ENCODE results near the gene EHD4.
A peak's percentile ranks its signal among the peaks of the same experiment; 100 is the strongest.

EHD4 gene

GRCh38 chr15:41933771-41934170, 38.6 kb downstream of the EHD4 start:
- no peak for DNase-seq

DNA sequence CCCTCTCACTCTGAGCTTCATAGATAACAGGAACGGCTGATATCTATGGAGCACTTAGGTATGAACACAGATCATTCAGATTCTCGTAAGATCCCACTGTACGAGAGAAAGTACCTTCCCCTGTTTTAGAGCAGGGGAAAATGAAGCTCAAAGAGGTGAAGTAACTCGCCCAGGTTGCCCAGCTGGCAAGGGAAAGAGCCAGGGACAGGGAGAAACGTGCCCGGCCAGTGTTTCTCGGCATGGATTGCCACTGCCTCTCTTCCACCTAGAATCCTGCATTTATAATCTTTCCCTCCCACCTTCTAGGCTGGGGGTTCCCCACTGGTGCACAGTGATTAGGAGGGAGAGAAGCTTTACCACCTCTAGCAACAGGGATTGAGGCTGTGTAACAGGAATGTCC, 39.0 kb downstream of the EHD4 start:
- no peak for DNase-seq

- no peak for DNase-seq
Measured at GRCh38 chr15:41932511-41933289, 39.7 kb downstream of the EHD4 start.

DNA sequence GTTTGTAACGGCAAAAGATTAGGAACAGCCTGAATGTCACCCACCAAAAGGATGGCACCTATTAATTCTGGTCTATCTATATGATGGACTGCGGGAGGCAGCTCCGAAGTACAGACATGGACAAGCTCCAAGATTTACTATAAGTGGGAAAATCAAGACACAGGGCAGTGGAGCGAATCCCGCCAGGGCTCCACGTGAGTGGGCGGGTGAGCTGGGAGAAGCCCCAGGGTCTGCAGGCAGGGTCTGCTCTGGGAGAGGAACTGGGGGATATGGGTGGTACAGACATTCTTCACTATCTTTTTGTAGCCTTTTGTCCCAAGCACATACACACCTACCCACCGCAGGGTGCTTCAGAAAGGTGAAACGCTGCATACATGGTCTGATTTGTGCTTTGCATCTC, 40.3 kb downstream of the EHD4 start:
- no peak for DNase-seq

DNA sequence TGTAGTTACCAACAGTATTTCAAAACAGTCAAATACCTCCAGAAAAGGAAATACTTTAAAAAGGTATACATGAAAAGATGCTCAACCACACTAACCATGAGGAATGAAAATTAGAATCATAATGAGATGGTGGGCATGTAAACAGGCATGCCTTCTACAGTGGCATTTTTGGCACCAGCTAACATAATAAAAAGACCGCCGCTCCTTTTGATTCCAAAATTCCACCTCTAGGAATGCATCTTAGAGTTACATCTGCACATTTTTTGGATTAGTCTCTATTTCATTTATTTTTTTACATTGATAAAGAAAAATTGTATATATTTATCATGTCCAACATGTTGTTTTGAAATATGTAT, 41.5 kb downstream of the EHD4 start:
- DNase-seq, result no peak

- DNase-seq, result peak; percentile 52
Measured at GRCh38 chr15:41930221-41930866, 42.0 kb downstream of the EHD4 start.

GRCh38 chr15:41928637-41929620, 43.4 kb downstream of the EHD4 start:
- DNase-seq, result no peak

DNA sequence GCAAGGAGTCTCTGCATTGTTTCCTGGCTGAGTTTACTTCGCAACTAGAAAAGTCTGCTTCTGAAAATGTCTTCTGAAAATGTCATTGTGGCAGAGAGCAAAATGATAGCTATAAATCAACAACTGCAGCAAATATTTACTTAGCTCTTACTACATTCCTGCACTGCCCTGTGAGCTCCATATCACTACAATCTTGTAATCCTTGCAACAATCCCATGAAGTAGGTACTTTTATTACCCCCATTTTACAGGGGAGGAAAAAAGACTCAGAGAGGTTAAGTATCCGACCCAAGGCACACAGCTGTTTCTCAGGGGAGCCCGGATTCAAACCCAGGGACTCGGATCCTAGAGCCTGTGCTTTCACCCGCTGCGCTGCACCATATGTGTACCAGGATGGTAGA, 44.3 kb downstream of the EHD4 start:
- no peak for DNase-seq

DNA sequence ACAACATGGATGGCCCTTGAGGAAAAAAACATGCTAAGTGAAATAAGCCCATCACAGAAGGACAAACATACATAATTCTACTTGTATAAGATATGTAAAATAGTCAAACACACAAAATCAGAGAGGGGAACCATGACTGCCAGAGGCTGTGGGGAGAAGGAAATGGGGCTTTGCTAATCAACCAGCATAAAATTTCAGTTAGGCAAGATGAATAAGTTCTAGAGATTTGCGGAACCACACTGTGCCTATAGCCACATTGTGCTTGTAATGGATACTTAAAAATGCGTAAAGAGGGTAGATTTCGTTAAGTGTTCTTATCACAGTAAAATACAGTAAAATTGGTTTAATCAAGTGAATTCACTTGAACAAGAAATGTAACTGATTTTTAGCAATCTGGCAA, 44.8 kb downstream of the EHD4 start:
- DNase-seq, result no peak

DNA sequence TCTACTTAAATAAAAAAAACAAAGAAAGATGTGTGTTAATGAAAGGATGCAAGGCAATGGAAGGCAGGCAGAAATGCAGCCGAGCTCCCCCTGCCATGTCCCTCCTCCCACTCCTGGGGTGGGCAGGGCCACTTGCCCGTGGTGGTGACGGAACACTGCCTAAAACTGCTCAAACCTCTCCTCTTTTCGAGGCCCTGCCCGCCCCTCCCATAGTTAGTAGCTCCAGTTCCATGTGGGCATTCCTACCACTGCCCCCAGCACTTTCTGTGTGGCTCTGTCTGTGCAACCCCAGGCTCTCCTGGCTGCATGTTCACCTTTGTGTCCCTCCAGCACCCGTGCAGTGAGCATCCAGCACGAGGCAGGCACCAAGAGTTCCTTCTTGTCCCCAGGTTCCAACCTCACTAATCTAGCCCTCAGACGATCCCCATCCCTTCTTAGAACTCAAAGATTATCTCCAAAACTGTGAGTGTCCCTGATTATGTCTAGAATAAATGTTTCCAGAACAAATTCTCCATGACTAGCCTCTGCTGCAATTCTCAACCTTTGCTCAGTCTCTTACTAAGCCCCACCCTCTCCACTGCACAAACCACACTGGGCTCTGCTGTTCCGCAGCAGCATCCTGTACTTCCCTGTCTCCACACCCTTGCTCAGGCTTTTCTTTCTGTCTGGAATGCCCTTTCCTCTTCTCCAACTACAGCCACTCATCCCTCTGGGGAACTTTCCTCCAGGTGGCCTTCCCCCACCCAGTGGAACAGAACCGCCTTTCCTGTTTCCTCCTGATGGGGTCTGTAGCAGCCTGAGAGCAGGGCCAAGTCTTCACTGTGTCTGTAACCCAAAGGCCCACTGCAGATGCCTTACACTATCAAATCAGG, 45.9 kb downstream of the EHD4 start:
- no peak for DNase-seq

DNA sequence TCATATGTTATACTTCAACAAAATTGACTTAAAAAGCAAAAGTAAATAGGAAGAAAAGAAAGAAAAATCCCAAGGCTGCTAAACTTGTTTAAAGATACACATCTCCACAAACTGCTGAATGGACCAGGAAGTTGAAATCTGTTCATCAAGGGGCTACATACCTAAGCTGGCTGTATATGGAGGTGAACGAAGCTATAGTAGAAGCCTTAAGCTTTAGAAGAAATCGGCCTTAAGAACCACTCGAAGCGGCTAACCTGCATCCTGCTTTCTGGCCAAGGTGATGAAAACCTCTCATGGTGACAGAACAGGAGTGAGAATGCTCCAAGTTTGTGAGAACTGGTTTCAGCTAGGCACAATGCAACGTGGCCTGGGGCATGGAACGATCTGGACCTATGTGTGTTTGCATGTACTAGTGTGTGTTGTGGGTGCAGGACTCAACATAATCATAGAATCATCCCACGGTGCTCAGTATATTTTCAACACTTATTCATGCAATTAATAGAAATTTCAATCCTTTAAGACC, 47.2 kb downstream of the EHD4 start:
- DNase-seq, result no peak

GRCh38 chr15:41923401-41923997, 48.9 kb downstream of the EHD4 start:
- DNase-seq, result no peak

DNA sequence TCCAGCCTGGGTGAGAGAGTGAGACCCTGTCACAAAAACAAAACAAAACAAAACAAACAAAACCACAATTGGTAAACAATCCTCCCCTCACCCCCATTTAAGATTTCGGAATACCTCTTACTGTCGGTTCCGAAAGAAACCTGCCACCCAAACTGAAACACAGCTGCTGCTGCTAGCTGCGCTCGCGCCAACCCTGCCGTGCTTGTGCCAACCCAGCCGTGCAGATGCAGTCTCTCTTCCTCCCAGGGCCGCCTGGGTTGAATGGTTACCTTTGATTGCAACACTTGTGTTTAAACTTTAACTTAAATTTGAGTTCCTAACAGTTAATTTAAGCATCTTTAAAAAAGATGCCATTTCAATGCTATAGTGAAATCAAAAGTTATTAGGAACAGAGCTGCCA, 50.0 kb downstream of the EHD4 start:
- no peak for DNase-seq

DNA sequence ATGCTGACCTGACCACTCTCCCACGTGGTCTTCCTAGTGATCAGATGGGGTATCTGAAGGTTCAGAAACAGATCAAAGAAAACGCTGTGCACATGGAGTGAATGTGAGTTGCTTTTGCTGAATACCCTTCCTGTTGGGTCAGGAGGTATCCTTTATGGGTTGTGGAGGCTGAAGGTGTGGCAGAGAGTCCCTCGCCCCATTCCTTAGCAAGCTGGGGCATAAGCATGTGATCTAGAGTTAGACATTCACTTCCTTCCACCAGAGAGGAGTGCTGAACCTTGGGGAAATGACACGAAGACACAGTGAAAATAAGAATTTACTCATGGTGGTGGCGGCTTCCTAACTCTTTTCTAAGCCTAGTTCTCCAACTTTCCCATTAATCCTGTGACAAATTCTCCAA, 50.7 kb downstream of the EHD4 start:
- no peak for DNase-seq

- no peak for DNase-seq
Measured at GRCh38 chr15:41921167-41921566, 51.2 kb downstream of the EHD4 start.

DNA sequence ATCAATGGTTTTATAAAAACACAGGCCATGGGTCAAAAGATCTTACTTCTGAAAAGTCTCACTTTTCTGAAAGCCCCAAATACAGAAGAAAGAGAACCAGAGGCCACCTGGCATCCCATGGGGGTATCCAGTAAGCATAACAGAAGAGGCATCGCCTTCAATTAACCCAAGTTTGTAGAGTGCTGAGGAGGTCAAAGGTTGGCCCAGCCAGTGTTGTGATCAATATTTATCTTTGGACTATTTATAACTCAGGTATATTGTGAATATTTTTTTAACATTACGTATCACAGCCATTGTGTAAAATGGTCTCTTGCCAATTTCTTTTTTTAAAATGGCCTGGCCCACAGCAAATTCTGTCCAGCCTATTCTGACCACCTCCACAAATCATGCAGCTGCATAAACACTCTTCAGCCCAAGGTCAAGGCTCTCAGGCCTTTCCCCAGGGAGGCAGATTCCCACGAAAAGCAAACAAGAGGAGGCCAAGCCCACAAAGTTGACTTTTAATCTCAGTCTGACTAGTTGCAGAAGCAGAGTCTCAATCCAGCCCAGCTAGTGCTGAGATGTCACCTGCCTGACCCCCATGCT, 52.3 kb downstream of the EHD4 start:
- no peak for DNase-seq

- no peak for DNase-seq
Measured at GRCh38 chr15:41919201-41919820, 53.0 kb downstream of the EHD4 start.

DNA sequence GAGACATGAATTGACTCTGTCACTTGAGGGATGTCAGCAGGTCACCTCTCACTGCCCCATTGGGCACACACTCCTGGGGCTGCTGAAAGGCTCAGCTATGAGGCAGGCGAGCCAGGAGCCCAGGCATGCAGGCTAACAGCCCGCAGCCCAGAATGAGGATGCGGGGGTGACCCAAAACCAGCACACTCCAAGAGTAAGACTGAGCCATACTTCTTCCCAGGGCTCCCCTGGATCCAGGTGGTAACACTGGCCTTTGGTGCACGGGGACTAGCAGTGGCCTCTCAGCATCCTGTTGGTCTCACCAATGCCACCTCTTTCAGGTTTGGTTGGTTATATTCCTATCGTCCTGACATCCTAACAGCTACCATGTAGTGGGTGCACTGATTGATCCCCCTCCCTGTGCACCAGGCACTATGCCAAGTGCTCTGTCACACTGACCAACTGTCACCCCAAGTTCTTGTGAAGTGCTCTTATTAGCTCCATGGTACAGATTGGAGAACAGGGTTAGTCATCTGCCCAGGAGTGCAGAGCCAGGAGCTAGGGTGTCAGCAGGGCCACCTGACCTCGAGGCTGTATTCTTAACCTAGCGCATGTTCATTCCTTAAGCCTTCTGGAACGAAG, 53.7 kb downstream of the EHD4 start:
- no peak for DNase-seq

GRCh38 chr15:41917767-41918430, 54.5 kb downstream of the EHD4 start:
- DNase-seq, result no peak
